SK-N-SH treated with all-trans-retinoic acid at 6 μM for 48 hours (cell line): Measurements from ENCODE around the gene C9orf78.

Source experiments
- ATAC-seq: fragments of 200-7000 bp; cut with Tn5 transposase; 3 replicates; pipeline ENCODE4 v1.9.1; 2020; ENCODE audit warnings: mild to moderate bottlenecking, moderate library complexity
- ARNTL ChIP-seq: fragments of 450-650 bp; formaldehyde crosslinking; IDR thresholded peaks from 2 replicates; pipeline ENCODE4 v1.5.0; 2020; ENCODE audit warnings: low read depth, mild to moderate bottlenecking, moderate library complexity, borderline replicate concordance
- BACH2 ChIP-seq: fragments of 250-450 bp; sonication (Bioruptor Pico); IDR thresholded peaks from 2 replicates; pipeline ENCODE4 v1.9.0; 2021; ENCODE audit warnings: mild to moderate bottlenecking, borderline replicate concordance
- CSDC2 ChIP-seq: fragments of 250-450 bp; sonication (Bioruptor Pico); IDR thresholded peaks from 2 replicates; pipeline ENCODE4 v1.5.0; 2020; ENCODE audit warnings: mild to moderate bottlenecking, moderate library complexity
- CSRNP3 ChIP-seq: fragments of 250-450 bp; sonication (Bioruptor Pico); IDR thresholded peaks from 2 replicates; pipeline ENCODE4 v1.5.1; 2021; ENCODE audit warnings: mild to moderate bottlenecking, moderate library complexity
- ESRRG ChIP-seq: fragments of 250-450 bp; sonication (Bioruptor Pico); IDR thresholded peaks from 2 replicates; pipeline ENCODE4 v1.6.1; 2021; ENCODE audit warnings: mild to moderate bottlenecking
- GLIS3 ChIP-seq: fragments of 250-450 bp; sonication (Bioruptor Pico); IDR thresholded peaks from 2 replicates; pipeline ENCODE4 v1.5.0; 2020; ENCODE audit warnings: mild to moderate bottlenecking, moderate library complexity
- ISL1 ChIP-seq: fragments of 250-450 bp; sonication (Bioruptor Pico); IDR thresholded peaks from 2 replicates; pipeline ENCODE4 v2.1.2; 2022; ENCODE audit warnings: mild to moderate bottlenecking, moderate library complexity
- OSR1 ChIP-seq: fragments of 250-450 bp; sonication (Bioruptor Pico); IDR thresholded peaks from 2 replicates; pipeline ENCODE4 v1.8.0; 2022; ENCODE audit warnings: moderate library complexity, mild to moderate bottlenecking, inconsistent platforms
- PATZ1 ChIP-seq: fragments of 250-450 bp; sonication (Bioruptor Pico); IDR thresholded peaks from 2 replicates; pipeline ENCODE4 v1.8.0; 2020; ENCODE audit warnings: mild to moderate bottlenecking, moderate library complexity, borderline replicate concordance
- POU6F1 ChIP-seq: fragments of 250-450 bp; sonication (Bioruptor Pico); IDR thresholded peaks from 2 replicates; pipeline ENCODE4 v1.8.0; 2021; ENCODE audit warnings: low read depth, mild to moderate bottlenecking, moderate library complexity, borderline replicate concordance
- PPARA ChIP-seq: fragments of 250-450 bp; sonication (Bioruptor Pico); IDR thresholded peaks from 2 replicates; pipeline ENCODE4 v1.5.0; 2020; ENCODE audit warnings: mild to moderate bottlenecking, borderline replicate concordance
- SNAI2 ChIP-seq: fragments of 250-450 bp; sonication (Bioruptor Pico); IDR thresholded peaks from 2 replicates; pipeline ENCODE4 v1.5.0; 2020; ENCODE audit warnings: mild to moderate bottlenecking, moderate library complexity
- TCF4 ChIP-seq: fragments of 250-450 bp; sonication (Bioruptor Pico); IDR thresholded peaks from 2 replicates; pipeline ENCODE4 v1.8.0; 2021; ENCODE audit warnings: mild to moderate bottlenecking, moderate library complexity, borderline replicate concordance
- TOX ChIP-seq: fragments of 250-450 bp; sonication (Bioruptor Pico); IDR thresholded peaks from 2 replicates; pipeline ENCODE4 v1.8.0; 2021; ENCODE audit warnings: mild to moderate bottlenecking, moderate library complexity, borderline replicate concordance
- TSHZ2 ChIP-seq: fragments of 250-450 bp; sonication (Bioruptor Pico); IDR thresholded peaks from 2 replicates; pipeline ENCODE4 v1.5.0; 2020; ENCODE audit warnings: mild to moderate bottlenecking, moderate library complexity
- ZC3H10 ChIP-seq: fragments of 250-450 bp; sonication (Bioruptor Pico); IDR thresholded peaks from 2 replicates; pipeline ENCODE4 v1.5.1; 2021; ENCODE audit warnings: mild to moderate bottlenecking, moderate library complexity
- ZFP30 ChIP-seq: fragments of 450-650 bp; formaldehyde crosslinking; IDR thresholded peaks from 2 replicates; pipeline ENCODE4 v1.5.0; 2022; ENCODE audit warnings: mild to moderate bottlenecking, moderate library complexity
- ZNF565 ChIP-seq: fragments of 450-650 bp; formaldehyde crosslinking; conservative IDR thresholded peaks from 2 replicates; pipeline ENCODE4 v1.5.0; 2020; ENCODE audit warnings: low read depth, mild to moderate bottlenecking, moderate library complexity
- ZNF70 ChIP-seq: fragments of 450-650 bp; formaldehyde crosslinking; IDR thresholded peaks from 2 replicates; pipeline ENCODE4 v1.5.0; 2020; ENCODE audit warnings: mild to moderate bottlenecking, moderate library complexity
- ZNF8 ChIP-seq: fragments of 450-650 bp; formaldehyde crosslinking; IDR thresholded peaks from 2 replicates; pipeline ENCODE4 v1.5.0; 2020; ENCODE audit warnings: mild to moderate bottlenecking, moderate library complexity

Gene C9orf78

GRCh38 chr9:129881547-129882324, 46.7 kb upstream of the C9orf78 start:
- ATAC-seq, result no peak
- no peak for TF ChIP-seq PATZ1 (CRISPR knock-in tag)
- TF ChIP-seq CSRNP3 (CRISPR knock-in tag), result no peak
- no peak for TF ChIP-seq PPARA (CRISPR knock-in tag)
- TF ChIP-seq OSR1, result no peak
- no peak for TF ChIP-seq GLIS3 (CRISPR knock-in tag)
- no peak for TF ChIP-seq ZNF565 (CRISPR knock-in tag)
- no peak for TF ChIP-seq BACH2 (CRISPR knock-in tag)
- TF ChIP-seq ESRRG (CRISPR knock-in tag), result no peak
- no peak for TF ChIP-seq SNAI2

GRCh38 chr9:129880654-129881546, 45.8 kb upstream of the C9orf78 start:
- no peak for ATAC-seq
- TF ChIP-seq ARNTL (CRISPR knock-in tag) (no peak), ZFP30 (CRISPR knock-in tag) (no peak), ZNF8 (CRISPR knock-in tag) (no peak), TOX (CRISPR knock-in tag) (no peak), BACH2 (CRISPR knock-in tag) (no peak), TSHZ2 (CRISPR knock-in tag) (no peak), ZNF565 (CRISPR knock-in tag) (no peak), GLIS3 (CRISPR knock-in tag) (no peak), CSDC2 (CRISPR knock-in tag) (no peak), TCF4 (CRISPR knock-in tag) (no peak)

- ATAC-seq, result no peak
- TF ChIP-seq ARNTL (CRISPR knock-in tag), result no peak
- no peak for TF ChIP-seq TCF4 (CRISPR knock-in tag)
- no peak for TF ChIP-seq GLIS3 (CRISPR knock-in tag)
- TF ChIP-seq POU6F1 (CRISPR knock-in tag), result no peak
- TF ChIP-seq ZNF70 (CRISPR knock-in tag), result no peak
- no peak for TF ChIP-seq ZC3H10
- TF ChIP-seq PATZ1 (CRISPR knock-in tag), result no peak
- TF ChIP-seq PPARA (CRISPR knock-in tag), result no peak
- TF ChIP-seq ISL1, result no peak
- TF ChIP-seq ZNF565 (CRISPR knock-in tag), result no peak
- TF ChIP-seq OSR1, result no peak
- no peak for TF ChIP-seq BACH2 (CRISPR knock-in tag)
- no peak for TF ChIP-seq CSRNP3 (CRISPR knock-in tag)
- TF ChIP-seq TOX (CRISPR knock-in tag), result no peak
- TF ChIP-seq ZNF8 (CRISPR knock-in tag), result no peak
Observed at GRCh38 chr9:129879991-129880653, 45.0 kb upstream of the C9orf78 start.
